ENCODE measurements around the gene TMSB15C. TPM values are rescaled to one million over a fixed set of nuclear protein-coding genes. Genes with fewer than 3 reads are reported as not detected.

TMSB15C gene
- total RNA-seq, 1 donor from 2014 or later: 2.7 TPM

DNA sequence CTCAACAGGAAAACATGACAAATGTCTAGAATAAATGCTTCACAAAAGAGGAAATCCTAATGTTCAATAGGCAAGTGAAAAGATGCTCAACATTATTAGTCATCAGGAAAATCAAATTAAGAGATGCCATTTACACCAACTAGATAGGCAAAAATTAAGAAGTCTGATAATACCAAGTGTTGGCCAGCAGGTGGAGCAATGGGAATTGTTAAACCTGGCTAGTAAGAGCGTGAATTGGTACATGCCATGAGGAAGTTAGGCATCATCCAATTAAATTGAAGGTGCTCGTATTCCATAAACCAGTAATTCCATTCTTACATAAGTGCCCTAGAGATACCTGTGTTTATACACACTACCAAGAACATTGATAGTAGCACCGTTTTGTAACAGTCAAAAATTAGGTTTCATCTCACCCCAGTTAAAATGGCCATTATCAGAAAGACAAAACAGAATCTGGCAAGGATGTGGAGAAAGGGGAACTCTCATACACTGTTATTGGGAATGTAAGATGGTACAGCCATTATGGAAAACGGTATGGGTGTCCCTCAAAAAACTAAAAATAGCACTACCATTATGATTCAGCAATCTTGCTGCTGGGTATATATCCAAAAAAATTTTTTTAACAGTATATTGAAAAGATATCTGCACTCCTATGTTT is 22.2 kb upstream of the TMSB15C start:
- H3K4me1 Mint-ChIP-seq (ENCODE audit: low read depth, unreplicated experiment): no peaks in the 10 kb centered on the region
- no peaks in the 10 kb centered on the region for H3K27me3 ChIP-seq (ENCODE audit: insufficient read depth, low read length)
- DNase-seq (ENCODE audit: low read depth): peak; percentile 71
- no peak overlapping the region for H3K27ac ChIP-seq (ENCODE audit: low read depth, low read length)
- no peaks in the 10 kb centered on the region for H3K36me3 Mint-ChIP-seq (ENCODE audit: low read depth, unreplicated experiment)
- no peak overlapping the region for H3K9ac ChIP-seq (ENCODE audit: low read length)
- no peaks in the 10 kb centered on the region for H3K4me1 ChIP-seq (ENCODE audit: insufficient read depth, low read length)
- H2AFZ ChIP-seq (ENCODE audit: low read depth, low read length): no peak overlapping the region
- H3K4me3 Mint-ChIP-seq (ENCODE audit: unreplicated experiment): no peak overlapping the region
- H3K9me3 ChIP-seq (ENCODE audit: insufficient read depth, low read depth, low read length): no peaks in the 10 kb centered on the region
- no peaks in the 10 kb centered on the region for H3K27me3 Mint-ChIP-seq (ENCODE audit: low read depth, unreplicated experiment)
- H3K9me3 Mint-ChIP-seq (ENCODE audit: unreplicated experiment): no peaks in the 10 kb centered on the region
- no peaks in the 10 kb centered on the region for H4K20me1 ChIP-seq (ENCODE audit: insufficient read depth, low read length)
- peak overlapping the region; percentile 45 for H3K4me2 ChIP-seq (ENCODE audit: low read length)
- no peak overlapping the region for H3K4me3 ChIP-seq (ENCODE audit: insufficient read depth, low read depth, low read length)
- H3K36me3 ChIP-seq (ENCODE audit: insufficient read depth, low read length): no peaks in the 10 kb centered on the region
- FAIRE-seq: peak; percentile 100
- TF ChIP-seq, protein P1, sequence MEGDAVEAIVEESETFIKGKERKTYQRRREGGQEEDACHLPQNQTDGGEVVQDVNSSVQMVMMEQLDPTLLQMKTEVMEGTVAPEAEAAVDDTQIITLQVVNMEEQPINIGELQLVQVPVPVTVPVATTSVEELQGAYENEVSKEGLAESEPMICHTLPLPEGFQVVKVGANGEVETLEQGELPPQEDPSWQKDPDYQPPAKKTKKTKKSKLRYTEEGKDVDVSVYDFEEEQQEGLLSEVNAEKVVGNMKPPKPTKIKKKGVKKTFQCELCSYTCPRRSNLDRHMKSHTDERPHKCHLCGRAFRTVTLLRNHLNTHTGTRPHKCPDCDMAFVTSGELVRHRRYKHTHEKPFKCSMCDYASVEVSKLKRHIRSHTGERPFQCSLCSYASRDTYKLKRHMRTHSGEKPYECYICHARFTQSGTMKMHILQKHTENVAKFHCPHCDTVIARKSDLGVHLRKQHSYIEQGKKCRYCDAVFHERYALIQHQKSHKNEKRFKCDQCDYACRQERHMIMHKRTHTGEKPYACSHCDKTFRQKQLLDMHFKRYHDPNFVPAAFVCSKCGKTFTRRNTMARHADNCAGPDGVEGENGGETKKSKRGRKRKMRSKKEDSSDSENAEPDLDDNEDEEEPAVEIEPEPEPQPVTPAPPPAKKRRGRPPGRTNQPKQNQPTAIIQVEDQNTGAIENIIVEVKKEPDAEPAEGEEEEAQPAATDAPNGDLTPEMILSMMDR (IDR thresholded peaks at IDR 0.05; ENCODE audit: insufficient read depth, low read depth, low read length): peak; percentile 48
- no peak for TF ChIP-seq EZH2 (IDR thresholded peaks at IDR 0.05; ENCODE audit: insufficient read depth, low read length)
- H3K79me2 ChIP-seq (ENCODE audit: insufficient read depth, low read length): no peaks in the 10 kb centered on the region
- H3K27ac Mint-ChIP-seq (ENCODE audit: unreplicated experiment): no peak overlapping the region

DNA sequence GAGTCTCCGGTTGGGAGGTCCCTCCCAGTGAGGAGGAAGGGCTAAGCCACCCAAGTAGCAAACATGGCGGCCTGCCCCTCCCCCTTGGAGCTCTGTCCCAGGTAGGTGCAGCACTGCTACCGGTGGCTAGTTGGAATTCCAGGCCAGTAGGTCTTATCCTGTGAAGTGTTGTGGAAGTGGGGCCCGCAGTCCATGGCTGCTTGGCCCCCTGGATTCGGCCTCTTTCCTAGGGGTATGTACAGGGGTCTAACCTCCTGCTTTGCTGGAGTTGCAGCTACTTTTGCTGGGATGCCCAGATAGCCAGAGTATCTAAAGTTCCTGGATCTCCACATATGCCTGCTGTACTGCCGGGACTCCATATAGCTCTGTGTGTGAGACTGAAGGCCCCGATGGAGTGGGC is 9.9 kb upstream of the TMSB15C start:
- H3K9me3 ChIP-seq (ENCODE audit: insufficient read depth, low read depth, low read length): no peaks in the 10 kb centered on the region
- no peak overlapping the region for H3K4me3 ChIP-seq (ENCODE audit: insufficient read depth, low read depth, low read length)
- no peaks in the 10 kb centered on the region for H3K79me2 ChIP-seq (ENCODE audit: insufficient read depth, low read length)
- Mint-ChIP-seq H3K36me3 (ENCODE audit: low read depth, unreplicated experiment) (no peaks in the 10 kb centered on the region), H3K27ac (ENCODE audit: unreplicated experiment) (no peak overlapping the region), H3K9me3 (ENCODE audit: unreplicated experiment) (no peaks in the 10 kb centered on the region), H3K27me3 (ENCODE audit: low read depth, unreplicated experiment) (peaks cover 11% of the 10 kb centered on the region), H3K4me3 (ENCODE audit: unreplicated experiment) (no peak overlapping the region), H3K4me1 (ENCODE audit: low read depth, unreplicated experiment) (no peaks in the 10 kb centered on the region)
- no peak overlapping the region for H3K9ac ChIP-seq (ENCODE audit: low read length)
- H3K27ac ChIP-seq (ENCODE audit: low read depth, low read length): no peak overlapping the region
- DNase-seq (ENCODE audit: low read depth) (no peak), FAIRE-seq (no peak)
- TF ChIP-seq EZH2 (IDR thresholded peaks at IDR 0.05; ENCODE audit: insufficient read depth, low read length): no peak
- TF ChIP-seq, protein P1 (IDR thresholded peaks at IDR 0.05; ENCODE audit: insufficient read depth, low read depth, low read length): no peak
- no peak overlapping the region for H2AFZ ChIP-seq (ENCODE audit: low read depth, low read length)
- H3K36me3 ChIP-seq (ENCODE audit: insufficient read depth, low read length): no peaks in the 10 kb centered on the region
- no peak overlapping the region for H3K4me2 ChIP-seq (ENCODE audit: low read length)
- no peaks in the 10 kb centered on the region for H4K20me1 ChIP-seq (ENCODE audit: insufficient read depth, low read length)
- H3K27me3 ChIP-seq (ENCODE audit: insufficient read depth, low read length): no peaks in the 10 kb centered on the region
- H3K4me1 ChIP-seq (ENCODE audit: insufficient read depth, low read length): no peaks in the 10 kb centered on the region

DNA sequence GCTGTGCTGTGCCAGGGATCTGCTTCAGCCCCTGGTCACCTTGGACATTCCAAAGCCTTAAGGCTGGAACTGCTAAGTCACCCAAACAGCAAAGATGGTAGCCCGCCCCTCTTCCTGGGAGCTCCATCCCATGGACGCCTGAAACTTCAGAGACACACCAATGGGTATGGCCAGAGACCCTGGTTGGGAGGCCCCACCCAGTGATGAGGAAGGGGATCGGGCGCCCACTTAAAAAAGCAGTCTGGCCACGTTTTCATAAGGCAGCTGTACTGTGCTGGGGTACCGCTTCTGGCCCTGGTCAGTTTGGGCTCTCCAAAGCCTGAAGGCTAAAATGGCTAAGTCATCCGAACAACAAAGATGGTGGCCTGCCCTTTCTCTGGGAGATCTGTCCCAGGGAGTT is 9.4 kb upstream of the TMSB15C start:
- no peaks in the 10 kb centered on the region for H3K36me3 Mint-ChIP-seq (ENCODE audit: low read depth, unreplicated experiment)
- no peaks in the 10 kb centered on the region for H3K4me1 Mint-ChIP-seq (ENCODE audit: low read depth, unreplicated experiment)
- no peaks in the 10 kb centered on the region for H4K20me1 ChIP-seq (ENCODE audit: insufficient read depth, low read length)
- no peak overlapping the region for H2AFZ ChIP-seq (ENCODE audit: low read depth, low read length)
- no peak overlapping the region for H3K9ac ChIP-seq (ENCODE audit: low read length)
- no peaks in the 10 kb centered on the region for H3K9me3 ChIP-seq (ENCODE audit: insufficient read depth, low read depth, low read length)
- H3K4me2 ChIP-seq (ENCODE audit: low read length): no peak overlapping the region
- H3K4me3 Mint-ChIP-seq (ENCODE audit: unreplicated experiment): no peak overlapping the region
- TF ChIP-seq EZH2 (IDR thresholded peaks at IDR 0.05; ENCODE audit: insufficient read depth, low read length): no peak
- TF ChIP-seq, protein P1 (IDR thresholded peaks at IDR 0.05; ENCODE audit: insufficient read depth, low read depth, low read length): no peak
- H3K27ac Mint-ChIP-seq (ENCODE audit: unreplicated experiment): no peak overlapping the region
- H3K27me3 ChIP-seq (ENCODE audit: insufficient read depth, low read length): no peaks in the 10 kb centered on the region
- FAIRE-seq: no peak
- H3K27me3 Mint-ChIP-seq (ENCODE audit: low read depth, unreplicated experiment): peaks cover 11% of the 10 kb centered on the region
- no peaks in the 10 kb centered on the region for H3K36me3 ChIP-seq (ENCODE audit: insufficient read depth, low read length)
- H3K4me1 ChIP-seq (ENCODE audit: insufficient read depth, low read length): no peaks in the 10 kb centered on the region
- DNase-seq (ENCODE audit: low read depth): no peak
- no peak overlapping the region for H3K4me3 ChIP-seq (ENCODE audit: insufficient read depth, low read depth, low read length)
- no peak overlapping the region for H3K27ac ChIP-seq (ENCODE audit: low read depth, low read length)
- H3K79me2 ChIP-seq (ENCODE audit: insufficient read depth, low read length): no peaks in the 10 kb centered on the region
- H3K9me3 Mint-ChIP-seq (ENCODE audit: unreplicated experiment): no peaks in the 10 kb centered on the region

Measured in astrocyte (in vitro differentiated cells and primary cell).